GM12873 (cell line): ENCODE measurements around the gene TLE6.

Source experiments
- CTCF ChIP-seq: IDR thresholded peaks from 2 replicates; pipeline ENCODE4 v1.5.1; 2012; ENCODE audit warnings: low read depth, mild to moderate bottlenecking, moderate library complexity, low read length, control low read depth; ENCODE audit not compliant: insufficient read depth; ENCODE audit errors: missing control alignments

Gene TLE6

GRCh38 chr19:2994588-2995131 is 17.3 kb downstream of the TLE6 start:
- TF ChIP-seq CTCF = no peak

GRCh38 chr19:2997720-2998119 is 20.4 kb downstream of the TLE6 start:
- TF ChIP-seq CTCF = no peak

DNA sequence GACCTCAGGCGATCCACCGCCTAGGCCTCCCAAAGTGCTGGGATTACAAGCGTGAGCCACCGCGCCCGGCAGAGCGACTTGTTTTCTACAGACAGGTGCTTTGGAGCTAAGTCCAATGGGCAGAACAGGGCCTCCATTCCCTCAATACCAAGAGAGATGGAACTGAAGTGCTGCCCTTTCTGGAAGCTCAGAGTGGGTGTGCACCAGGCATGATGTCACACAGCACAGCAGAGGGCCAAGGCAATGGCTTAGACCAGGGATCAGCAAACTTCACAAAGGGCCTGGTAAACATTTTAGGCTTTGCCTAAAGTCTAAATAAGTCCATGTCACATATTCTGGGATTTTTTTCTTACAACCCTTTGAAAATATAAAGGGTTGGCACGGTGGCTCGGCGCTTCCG is 21.3 kb downstream of the TLE6 start:
- TF ChIP-seq CTCF = no peak

GRCh38 chr19:3001235-3001800 is 24.0 kb downstream of the TLE6 start:
- TF ChIP-seq CTCF = no peak

DNA sequence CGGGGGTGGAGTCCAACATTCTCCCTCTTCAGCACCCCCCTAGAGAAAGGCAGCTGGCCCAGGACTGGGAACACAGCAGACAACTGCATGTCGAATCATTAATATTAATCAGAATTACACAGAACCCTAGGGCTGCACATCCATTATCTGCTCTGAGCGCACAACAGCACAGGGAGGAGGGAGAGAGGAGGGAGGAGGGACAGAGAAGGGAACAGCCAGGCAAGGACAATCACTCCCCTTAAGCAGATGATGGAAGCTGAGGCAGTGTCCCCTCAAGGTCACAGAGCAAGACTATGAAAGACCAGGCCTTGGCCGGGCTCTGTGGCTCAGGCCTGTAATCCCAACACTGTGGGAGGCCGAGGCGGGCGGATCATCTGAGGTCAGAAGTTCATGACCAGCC is 25.7 kb downstream of the TLE6 start:
- no peak for TF ChIP-seq CTCF

DNA sequence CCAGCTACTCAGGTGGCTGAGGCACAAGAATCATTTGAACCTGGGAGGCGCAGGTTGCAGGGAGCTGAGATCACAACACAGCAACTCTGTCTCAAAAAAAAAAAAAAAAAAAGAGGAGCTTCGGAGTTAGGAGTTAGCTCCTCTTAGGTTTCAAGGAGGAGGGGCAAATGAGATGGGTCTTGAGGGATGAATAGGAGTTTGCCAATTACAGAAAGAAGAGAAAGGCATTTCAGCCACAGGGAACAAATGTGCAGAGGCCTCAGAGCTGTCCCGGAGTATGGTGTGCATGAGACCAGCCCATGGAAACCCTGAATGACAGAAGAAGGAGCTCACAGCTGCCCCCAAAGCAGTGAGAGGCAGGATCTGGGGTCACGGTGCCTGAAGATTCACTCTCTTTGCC is 27.2 kb downstream of the TLE6 start:
- TF ChIP-seq CTCF = no peak

DNA sequence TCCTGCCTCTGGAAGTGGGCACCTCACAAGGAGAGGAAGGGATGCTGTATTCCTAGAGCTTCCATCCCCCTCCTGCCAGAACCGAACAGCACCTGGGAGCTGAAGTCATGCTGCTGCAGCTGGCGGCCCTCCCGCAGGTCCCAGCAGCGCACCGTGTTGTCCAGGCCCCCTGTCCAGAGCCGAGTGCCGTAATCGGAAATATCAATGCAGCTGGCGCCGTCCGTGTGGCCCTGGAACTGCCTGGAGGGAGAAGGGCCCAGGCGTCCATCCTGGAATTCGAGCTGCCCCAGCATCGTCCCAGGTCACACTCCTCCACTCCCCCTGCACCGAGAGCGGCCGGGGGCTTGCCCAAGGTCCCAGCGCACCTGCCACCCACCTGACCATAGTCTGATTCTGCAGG is 28.0 kb downstream of the TLE6 start:
- no peak for TF ChIP-seq CTCF
